ENCODE measurements around the gene PIKFYVE.

DNA sequence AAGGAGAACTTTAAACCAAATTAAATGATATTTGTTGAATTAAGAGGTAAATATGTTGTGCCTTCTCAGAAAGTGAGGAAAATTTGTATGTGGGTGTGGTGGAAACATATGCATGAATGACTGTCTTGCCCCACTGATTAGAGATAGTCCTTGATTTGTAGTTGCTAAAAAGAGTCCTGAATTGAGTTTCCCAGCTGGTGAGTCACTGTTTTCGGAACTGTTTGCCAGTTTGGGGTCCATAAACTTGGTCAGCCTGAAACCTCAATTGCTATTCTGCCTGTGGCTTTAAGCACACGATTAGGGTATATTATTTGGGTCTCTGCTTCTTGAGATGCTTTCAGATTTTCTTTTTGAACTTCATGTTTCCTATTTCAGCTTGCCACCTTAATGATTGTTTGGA lies 53.3 kb downstream of the PIKFYVE start:
- TF ChIP-seq EZH2 (IDR thresholded peaks at IDR 0.05; ENCODE audit: insufficient read depth, poor library complexity, severe bottlenecking) = no peak
- no peak for TF ChIP-seq EZH2phosphoT487 (IDR thresholded peaks at IDR 0.05; ENCODE audit: insufficient read depth, low read depth)

Data from GM23248 (cell line).